ENCODE data around the gene SUN1. TPM values are rescaled to one million over a fixed set of nuclear protein-coding genes. Genes with fewer than 3 reads are reported as not detected.
A peak's percentile ranks its signal among the peaks of the same experiment; 100 is the strongest.
"Not testable (repeated sequence)": the region's sequence is repeated elsewhere in the genome, so short reads cannot be mapped to it uniquely, and the experiment has no call there.

The SUN1 gene
- polyA plus RNA-seq (ENCODE audit: insufficient read length in 10 of 10), result 100 to 1,000 TPM; 148 to 229 (median 179) TPM
- long read RNA-seq, donor 1, full-length matches to known transcripts, result 8 of 14 reads
- long read RNA-seq, donor 1, partial matches to known transcripts, result 6 of 14 reads
- long read RNA-seq, donor 1, other reads (novel, unspliced or antisense), result 0 of 14 reads
- long read RNA-seq, donor 2, full-length matches to known transcripts, result 4 of 9 reads
- long read RNA-seq, donor 2, partial matches to known transcripts, result 5 of 9 reads
- long read RNA-seq, donor 2, other reads (novel, unspliced or antisense), result 0 of 9 reads
- long read RNA-seq, donor 3, result 0 reads
- long read RNA-seq, donor 4, full-length matches to known transcripts, result 7 of 38 reads
- long read RNA-seq, donor 4, partial matches to known transcripts, result 23 of 38 reads
- long read RNA-seq, donor 4, other reads (novel, unspliced or antisense), result 8 of 38 reads
- long read RNA-seq, donor 5, full-length matches to known transcripts, result 6 of 33 reads
- long read RNA-seq, donor 5, partial matches to known transcripts, result 27 of 33 reads
- long read RNA-seq, donor 5, other reads (novel, unspliced or antisense), result 0 of 33 reads
- long read RNA-seq, donor 6, transcript SUN1-235 (3 exons, 2,824 nt), result major isoform, 5 of 41 reads
- long read RNA-seq, donor 6, partial matches to known transcripts, result 0 of 41 reads
- long read RNA-seq, donor 6, other reads (novel, unspliced or antisense), result 33 of 41 reads
- long read RNA-seq, donor 7, full-length matches to known transcripts, result 5 of 46 reads
- long read RNA-seq, donor 7, partial matches to known transcripts, result 36 of 46 reads
- long read RNA-seq, donor 7, other reads (novel, unspliced or antisense), result 5 of 46 reads
- long read RNA-seq, donor 8, full-length matches to known transcripts, result 6 of 19 reads
- long read RNA-seq, donor 8, partial matches to known transcripts, result 13 of 19 reads
- long read RNA-seq, donor 8, other reads (novel, unspliced or antisense), result 0 of 19 reads
- long read RNA-seq, donor 9, full-length matches to known transcripts, result 2 of 8 reads
- long read RNA-seq, donor 9, partial matches to known transcripts, result 6 of 8 reads
- long read RNA-seq, donor 9, other reads (novel, unspliced or antisense), result 0 of 8 reads

DNA sequence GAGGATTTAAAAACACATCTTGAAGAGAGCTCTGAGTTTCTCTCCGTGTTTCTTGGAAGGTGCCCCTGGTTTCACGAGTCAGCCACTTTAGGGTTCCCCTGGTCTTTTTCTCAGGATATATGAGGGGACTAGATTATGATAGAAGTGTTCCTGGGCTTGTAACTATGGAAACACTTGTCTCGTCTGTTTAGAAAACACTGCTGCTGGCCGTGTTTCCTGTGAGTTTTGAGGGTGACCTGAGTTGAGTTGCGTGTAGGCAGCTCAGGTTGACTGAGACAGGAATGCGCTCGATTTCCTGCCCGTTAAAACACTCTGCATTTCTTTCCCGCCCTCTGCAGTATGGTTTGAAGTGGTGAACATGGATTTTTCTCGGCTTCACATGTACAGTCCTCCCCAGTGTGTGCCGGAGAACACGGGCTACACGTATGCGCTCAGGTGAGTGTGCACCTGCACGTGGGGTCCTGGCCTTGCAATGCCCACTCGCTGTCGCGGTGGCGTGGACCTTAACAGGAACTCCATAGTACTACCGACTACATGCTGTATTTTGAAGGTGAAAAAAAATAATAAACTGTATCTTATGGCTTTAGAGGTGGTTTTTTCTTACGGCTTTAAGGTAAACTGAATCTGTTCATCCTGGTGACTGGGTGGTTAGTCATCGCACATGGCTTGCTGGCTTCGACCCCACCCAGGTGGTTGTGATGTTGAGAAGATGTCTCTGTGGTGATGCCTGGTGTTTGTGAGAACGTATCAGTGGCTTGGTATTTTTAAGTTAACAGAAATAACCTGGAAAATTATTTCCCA lies at the start of gene SUN1:
SUN1 (plus strand) TSS at position 310 of the 801 bp plus-strand sequence; CDS start at position 359, 49 bp downstream.
- peak; percentile 60 to 70 (median 63) for DNase-seq

- no peak for DNase-seq
Observed at GRCh38 chr7:782718-783449, 49.4 kb upstream of the SUN1 start.

DNA sequence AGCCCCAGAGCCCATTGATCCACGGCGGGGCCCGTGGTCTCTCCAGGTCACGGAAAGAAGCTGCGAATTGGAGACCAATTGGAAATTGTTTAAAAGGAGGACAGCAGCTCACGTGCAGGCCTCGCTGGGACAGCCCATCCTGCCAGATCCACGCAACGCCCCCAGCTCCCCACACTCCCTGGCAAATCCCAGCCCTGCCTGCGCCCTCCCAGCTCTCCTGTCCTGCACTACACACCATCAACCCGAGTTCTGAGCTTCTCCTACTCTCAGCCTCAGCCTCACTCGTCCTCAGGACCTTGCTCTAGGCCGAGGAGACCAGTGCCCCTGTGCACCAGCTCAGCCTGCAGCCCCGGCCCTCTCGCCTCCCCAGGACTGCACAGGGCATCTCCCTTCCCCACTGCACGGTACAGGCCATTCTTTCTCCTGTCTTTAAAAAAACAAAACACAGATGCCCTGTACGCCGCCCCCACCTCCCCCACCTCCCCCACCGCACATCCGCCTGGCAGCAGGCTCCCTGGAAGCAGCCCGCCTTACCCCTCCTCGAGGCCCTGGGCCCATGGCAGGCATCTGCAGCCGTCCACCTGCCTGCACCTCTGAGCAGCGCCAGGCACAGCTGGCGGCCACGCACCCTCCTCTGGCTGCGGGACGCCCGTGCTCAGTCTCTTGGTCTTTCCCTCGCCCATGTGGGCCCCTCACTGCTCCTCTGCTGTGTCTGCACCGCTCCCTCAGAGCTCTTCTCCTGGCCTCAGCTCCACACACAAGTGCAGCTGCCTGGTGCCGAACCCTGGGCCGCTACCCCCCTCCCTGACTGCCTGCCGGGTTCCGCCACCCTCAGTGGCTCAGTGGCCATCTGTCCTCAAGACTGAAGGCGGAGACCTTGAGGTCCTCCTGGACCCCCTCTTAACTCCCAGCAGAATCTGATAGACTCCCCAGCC lies 48.5 kb upstream of the SUN1 start:
- DNase-seq, result no peak

DNA sequence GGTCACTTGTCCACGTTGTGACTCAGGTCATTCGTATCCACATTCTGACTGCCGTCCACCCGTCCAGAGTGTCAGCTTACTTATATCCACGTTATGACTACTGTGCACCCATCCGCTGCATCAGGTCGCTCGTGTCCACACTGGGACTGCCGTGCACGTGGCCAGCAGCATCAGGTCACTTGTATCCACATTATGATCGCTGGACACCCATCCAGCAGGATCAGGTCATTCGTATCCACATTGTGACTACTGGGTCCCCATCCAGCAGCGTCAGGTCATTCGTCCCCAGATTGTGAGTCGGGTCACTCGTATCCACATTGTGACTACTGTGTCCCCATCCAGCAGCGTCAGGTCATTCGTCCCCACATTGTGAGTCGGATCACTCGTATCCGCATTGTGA lies 47.3 kb upstream of the SUN1 start:
- DNase-seq, result no peak

- DNase-seq, result no peak
Observed at GRCh38 chr7:785416-785815, 46.9 kb upstream of the SUN1 start.

- DNase-seq, result peak in 1 of 3 donors; percentile 70
Observed at GRCh38 chr7:786472-787255, 45.6 kb upstream of the SUN1 start.

GRCh38 chr7:787332-788240 lies 44.7 kb upstream of the SUN1 start:
- DNase-seq, result no peak

- no peak for DNase-seq
Observed at GRCh38 chr7:791519-791918, 40.8 kb upstream of the SUN1 start.

GRCh38 chr7:794207-794606 lies 38.1 kb upstream of the SUN1 start:
- DNase-seq, result no peak

DNA sequence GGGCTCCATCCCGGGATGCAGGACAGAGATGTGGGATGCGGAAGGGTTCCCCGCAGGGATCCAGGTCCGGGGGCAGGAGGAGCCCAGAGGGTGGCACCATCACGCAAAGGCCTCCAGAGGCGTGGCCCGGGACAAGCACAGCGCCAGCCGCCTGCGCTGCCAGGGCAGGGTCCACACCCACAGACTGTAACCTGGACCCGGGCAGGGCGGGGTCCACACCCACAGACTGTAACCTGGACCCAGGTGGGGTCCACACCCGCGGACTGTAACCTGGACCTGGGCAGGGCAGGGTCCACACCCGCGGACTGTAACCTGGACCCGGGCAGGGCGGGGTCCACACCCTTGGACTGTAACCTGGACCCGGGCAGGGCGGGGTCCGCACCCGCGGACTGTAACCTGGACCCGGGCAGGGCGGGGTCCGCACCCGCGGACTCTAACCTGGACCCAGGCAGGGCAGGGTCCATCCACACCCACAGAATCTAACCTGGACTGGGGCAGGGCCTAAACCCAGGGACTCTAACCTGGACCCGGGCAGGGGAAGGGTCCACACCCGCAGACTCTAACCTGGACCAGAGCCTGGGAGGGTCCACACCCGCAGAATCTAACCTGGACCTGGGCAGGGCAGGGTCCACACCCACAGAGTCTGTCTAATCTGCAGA lies 37.5 kb upstream of the SUN1 start:
- DNase-seq, result no peak

GRCh38 chr7:796434-797169 lies 35.7 kb upstream of the SUN1 start:
- not testable (repeated sequence) for DNase-seq

GRCh38 chr7:798921-799470 lies 33.3 kb upstream of the SUN1 start:
- DNase-seq, result no peak

GRCh38 chr7:800692-801091 lies 31.6 kb upstream of the SUN1 start:
- DNase-seq, result peak in 1 of 3 donors; percentile 51

DNA sequence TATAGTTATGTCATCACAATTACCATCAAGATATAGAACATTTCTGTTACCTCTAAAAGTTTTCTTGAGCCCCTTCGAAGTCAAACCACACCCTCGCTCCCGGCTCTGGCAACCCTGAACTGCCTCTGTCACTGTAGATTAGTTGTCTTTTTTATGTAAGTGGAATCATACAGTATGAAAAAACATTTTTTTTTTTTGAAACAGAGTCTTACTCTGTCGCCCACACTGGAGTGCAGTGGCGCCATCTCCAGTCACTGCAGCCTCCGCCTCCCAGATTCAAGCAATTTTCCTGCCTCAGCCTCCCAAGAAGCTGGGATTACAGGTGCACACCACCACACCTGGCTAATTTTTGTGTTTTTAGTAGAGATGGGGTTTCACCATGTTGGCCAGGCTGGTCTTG lies 30.9 kb upstream of the SUN1 start:
- not testable (repeated sequence) for DNase-seq

GRCh38 chr7:801940-802381 lies 30.3 kb upstream of the SUN1 start:
- DNase-seq, result peak in 1 of 3 donors; percentile 61

All from muscle of back (tissue), 13 donors.